Spleen (tissue), 11 donors: ENCODE measurements around the gene RPTN. TPM values are rescaled to one million over a fixed set of nuclear protein-coding genes. Genes with fewer than 3 reads are reported as not detected.

Experiments used
- DNase-seq: peaks from one replicate; pipeline ENCODE4 v3.0.0-alpha.2; 2020
- H3K27ac ChIP-seq, 8 donors: fragments of 200-600 bp; sonication (generic) in 7 of 8; 1 replicate in 4 of 8; 2 replicates in 4 of 8; pipeline versions ENCODE4 v1.5.0 to v1.8.0; 2016 to 2021; ENCODE audit warnings: inconsistent platforms in 4 of 8, mild to moderate bottlenecking in 4 of 8, moderate library complexity in 1 of 8
- H3K27me3 ChIP-seq, 7 donors: fragments of 200-600 bp; sonication (generic) in 6 of 7; replicated peaks in 1 of 7; 1 replicate in 4 of 7; 2 replicates in 3 of 7; pipeline versions ENCODE4 v1.5.0 to v1.8.0; 2016 to 2021; ENCODE audit warnings: inconsistent platforms in 3 of 7, mild to moderate bottlenecking in 1 of 7
- H3K36me3 ChIP-seq, 6 donors: fragments of 200-600 bp; sonication (generic) in 5 of 6; 1 replicate in 4 of 6; 2 replicates in 2 of 6; pipeline versions ENCODE4 v1.5.0 to v1.8.0; 2016 to 2021; ENCODE audit warnings: inconsistent platforms in 2 of 6
- H3K4me1 ChIP-seq, 6 donors: fragments of 200-600 bp; sonication (generic) in 5 of 6; 1 replicate in 3 of 6; 2 replicates in 3 of 6; pipeline versions ENCODE4 v1.5.0 to v1.8.0; 2016 to 2021; ENCODE audit warnings: inconsistent platforms in 3 of 6
- H3K4me3 ChIP-seq, 8 donors: fragments of 200-600 bp; sonication (generic) in 7 of 8; 1 replicate in 4 of 8; 2 replicates in 4 of 8; pipeline versions ENCODE4 v1.5.0 to v1.8.0; 2016 to 2021; ENCODE audit warnings: inconsistent platforms in 4 of 8, mild to moderate bottlenecking in 4 of 8, moderate library complexity in 2 of 8
- H3K9me3 ChIP-seq, 8 donors: fragments of 200-600 bp; sonication (generic) in 7 of 8; 1 replicate in 4 of 8; 2 replicates in 4 of 8; pipeline versions ENCODE4 v1.5.0 to v1.8.0; 2016 to 2021; ENCODE audit warnings: inconsistent platforms in 4 of 8
- WGBS, 5 donors: extraction: QIAGEN DNeasy Blood & Tissue Kit in 3 of 5; methylation state at CpG; one replicate each; pipeline versions ENCODE4 v1.1.5 to v1.1.7; 2013 to 2018; 5-methylcytosine and 5-hydroxymethylcytosine counted together
- intact Hi-C: fragments of 100-400 bp; cut with DNase I; formaldehyde crosslinking; loops from one replicate; pipeline ENCODE4 v1.15.0; 2023; ENCODE audit warnings: low total_unique reads
- polyA plus RNA-seq, 3 donors: library from polyadenylated mRNA; stranded (reverse); fragments of 200-250 nt; gene quantifications; one replicate each; pipeline ENCODE4 v1.2.1, GENCODE V29; 2013
- total RNA-seq, 7 donors: library from RNA; depleted of rRNA in 3 of 7; stranded (reverse); fragments of >200 nt in 3 of 7; fragmentation: NEBNext Ultra II Directional in 4 of 7; extraction: Animal tissue kit (Norgen Biotek cat#: 25700) in 4 of 7; gene quantifications; one replicate each; pipeline versions ENCODE4 v1.1.0 to v1.2.1, GENCODE V29; 2016 to 2021
- TF ChIP-seq, protein P1 (sequence below), 11 experiments: fragments of 200-600 bp in 7 of 11; fragments of 450-650 bp in 4 of 11; sonication (generic) in 4 of 11; IDR thresholded peaks in 8 of 11; conservative IDR thresholded peaks in 3 of 11; 1 replicate in 7 of 11; 2 replicates in 4 of 11; pipeline versions ENCODE4 v1.4.0 to v1.8.0; 2016 to 2021; ENCODE audit warnings: antibody characterized with exemption in 11 of 11, inconsistent platforms in 4 of 11, mild to moderate bottlenecking in 1 of 11
- donor health status: healthy with polysubstance abuse.
- donor health status: DM: no; HTN: no; CAD: no; lungs with moderate emphysema.
- donor health status: DM: no; HTN: no; CAD: no.
- donor health status: Bipolar disorder and iron deficiency.
- donor health status: healthy.
- donor health status: DM: no; HTN: no; CAD: no.
- donor health status: DM: yes; HTN: yes; CAD: no.

RPTN gene
- total and polyA plus RNA-seq, 10 donors, result not detected

DNA sequence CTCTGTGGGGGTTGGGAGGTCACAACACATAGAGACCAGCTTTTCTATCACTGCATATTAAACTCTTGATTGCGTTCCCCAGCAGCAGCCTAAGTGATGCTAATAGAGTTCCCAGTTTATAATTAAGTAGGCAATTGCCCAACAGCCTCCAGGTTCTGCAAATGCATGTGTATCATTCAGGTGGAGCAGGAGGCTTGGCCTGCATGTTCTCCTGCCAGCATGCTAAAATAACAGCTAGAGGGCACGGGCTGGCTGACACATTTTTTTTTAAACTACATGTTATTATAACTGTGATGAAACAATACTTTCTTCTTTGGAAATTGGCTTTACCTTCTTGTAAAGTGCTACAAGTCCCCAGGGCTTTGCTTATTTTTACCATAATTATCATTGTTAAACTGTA, 54.2 kb downstream of the RPTN start:
- H3K27ac ChIP-seq, result no peak overlapping the region
- intact Hi-C loops, result no loop called here
- TF ChIP-seq, protein P1, sequence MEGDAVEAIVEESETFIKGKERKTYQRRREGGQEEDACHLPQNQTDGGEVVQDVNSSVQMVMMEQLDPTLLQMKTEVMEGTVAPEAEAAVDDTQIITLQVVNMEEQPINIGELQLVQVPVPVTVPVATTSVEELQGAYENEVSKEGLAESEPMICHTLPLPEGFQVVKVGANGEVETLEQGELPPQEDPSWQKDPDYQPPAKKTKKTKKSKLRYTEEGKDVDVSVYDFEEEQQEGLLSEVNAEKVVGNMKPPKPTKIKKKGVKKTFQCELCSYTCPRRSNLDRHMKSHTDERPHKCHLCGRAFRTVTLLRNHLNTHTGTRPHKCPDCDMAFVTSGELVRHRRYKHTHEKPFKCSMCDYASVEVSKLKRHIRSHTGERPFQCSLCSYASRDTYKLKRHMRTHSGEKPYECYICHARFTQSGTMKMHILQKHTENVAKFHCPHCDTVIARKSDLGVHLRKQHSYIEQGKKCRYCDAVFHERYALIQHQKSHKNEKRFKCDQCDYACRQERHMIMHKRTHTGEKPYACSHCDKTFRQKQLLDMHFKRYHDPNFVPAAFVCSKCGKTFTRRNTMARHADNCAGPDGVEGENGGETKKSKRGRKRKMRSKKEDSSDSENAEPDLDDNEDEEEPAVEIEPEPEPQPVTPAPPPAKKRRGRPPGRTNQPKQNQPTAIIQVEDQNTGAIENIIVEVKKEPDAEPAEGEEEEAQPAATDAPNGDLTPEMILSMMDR (IDR thresholded peaks at IDR 0.05 in 8 of 11, conservative IDR thresholded peaks at IDR 0.05 in 3 of 11), result no peak
- DNase-seq, result no peak
- 50 to 57% (median 56%) methylated on average over 2 of the region's 2 CpGs for WGBS, 5 donors
- peaks cover 0 to 22% (median 0%) of the 10 kb centered on the region in 8 donors for H3K9me3 ChIP-seq
- no peak overlapping the region for H3K4me3 ChIP-seq
- H3K27me3 ChIP-seq, result peaks cover 0 to 99% (median 58%) of the 10 kb centered on the region in 7 donors
- peaks cover 4 to 28% (median 21%) of the 10 kb centered on the region in 6 donors for H3K4me1 ChIP-seq
- H3K36me3 ChIP-seq, result no peaks in the 10 kb centered on the region

Other genes starting within 250 kb of the RPTN start
- gene THEM4, start 249.7 kb downstream of the RPTN start, total RNA-seq, result 10 to 100 TPM; 10.1 to 46.3 (median 22.6) TPM
- 10 to 100 TPM; 13.3 to 15.5 (median 14.3) TPM for gene THEM4, start 249.7 kb downstream of the RPTN start, polyA plus RNA-seq
- gene S100A10, start 165.4 kb downstream of the RPTN start, total RNA-seq, result 10 to 100 TPM; 45.6 to 89.8 (median 70.4) TPM
- gene S100A10, start 165.4 kb downstream of the RPTN start, polyA plus RNA-seq, result 100 to 1,000 TPM in 1 of 3 donors, 10 to 100 TPM in 2; 91.9 to 167 (median 93.7) TPM
- gene S100A11, start 122.2 kb downstream of the RPTN start, total RNA-seq, result 100 to 1,000 TPM; 243 to 555 (median 365) TPM
- 100 to 1,000 TPM; 499 to 669 (median 505) TPM for gene S100A11, start 122.2 kb downstream of the RPTN start, polyA plus RNA-seq
- gene TCHHL1, start 70.2 kb downstream of the RPTN start, total RNA-seq, result not detected
- gene TCHHL1, start 70.2 kb downstream of the RPTN start, polyA plus RNA-seq, result not detected
- gene TCHH, start 43.8 kb downstream of the RPTN start, total RNA-seq, result 1 to 10 TPM; 1.2 to 9.6 (median 4.5) TPM
- gene TCHH, start 43.8 kb downstream of the RPTN start, polyA plus RNA-seq, result under 1 TPM; 0.24 to 0.99 (median 0.42) TPM
- gene HRNR, start 65.0 kb upstream of the RPTN start, total RNA-seq, result not detected
- under 1 TPM in 1 of 3 donors, not detected in 2; under 0.01 TPM for gene HRNR, start 65.0 kb upstream of the RPTN start, polyA plus RNA-seq
- gene FLG, start 166.0 kb upstream of the RPTN start, total RNA-seq, result under 1 TPM in 1 of 7 donors, not detected in 6; 0.20 TPM
- under 1 TPM in 2 of 3 donors, not detected in 1; under 0.01 to 0.03 TPM for gene FLG, start 166.0 kb upstream of the RPTN start, polyA plus RNA-seq
- gene FLG2, start 200.8 kb upstream of the RPTN start, total RNA-seq, result under 1 TPM in 1 of 7 donors, not detected in 6; 0.07 TPM
- gene FLG2, start 200.8 kb upstream of the RPTN start, polyA plus RNA-seq, result not detected